ENCODE measurements around the gene SGSH.

Gene SGSH

DNA sequence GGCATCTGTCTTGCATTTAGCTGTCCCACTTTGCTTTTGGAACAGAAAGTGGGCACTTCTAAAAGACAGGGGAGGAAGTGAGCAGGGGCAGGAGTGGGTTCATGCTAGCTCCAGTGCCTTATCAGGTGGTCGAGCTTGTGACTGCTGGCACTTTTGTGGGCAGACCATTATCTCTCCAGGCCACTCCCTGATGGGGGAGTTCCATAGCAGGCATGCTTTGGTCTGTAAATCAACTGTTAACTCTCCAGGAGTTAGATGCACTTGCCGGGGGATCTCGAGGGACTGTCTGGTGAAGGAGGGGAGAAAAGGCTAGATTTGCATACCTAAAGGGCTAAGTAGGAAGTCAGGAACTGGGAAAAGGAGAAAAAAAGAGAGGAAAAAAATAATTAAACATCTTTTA is 59.6 kb downstream of the SGSH start:
- peaks cover 0 to 3% of the 10 kb centered on the region in 2 donors for H3K27me3 ChIP-seq (ENCODE audit: control insufficient read depth in 1 of 2, insufficient read depth in 2 of 2, low read length in 2 of 2)
- peaks cover 0 to 3% of the 10 kb centered on the region in 2 donors for H3K9me3 ChIP-seq (ENCODE audit: control insufficient read depth in 1 of 2, low read length in 2 of 2)
- no peak overlapping the region for H3K4me3 ChIP-seq (ENCODE audit: low read depth in 1 of 2, low read length in 2 of 2)
- no peak overlapping the region for H3K9ac ChIP-seq (ENCODE audit: low read depth in 1 of 2, low read length in 2 of 2)
- H3K36me3 ChIP-seq (ENCODE audit: control insufficient read depth in 1 of 2, insufficient read depth in 2 of 2, low read length in 2 of 2), result no peaks in the 10 kb centered on the region
- no peaks in the 10 kb centered on the region for H3K4me1 ChIP-seq (ENCODE audit: control insufficient read depth in 1 of 2, insufficient read depth in 2 of 2, low read length in 2 of 2)
- H3K27ac ChIP-seq (ENCODE audit: low read depth, low read length), result no peak overlapping the region
